Stomach smooth muscle (tissue), 2 donors: ENCODE measurements around the gene RPL10A.
A peak's percentile ranks its signal among the peaks of the same experiment; 100 is the strongest.

ENCODE experiments used
- H3K27ac ChIP-seq: one replicate; pipeline ENCODE4 v1.7.0; 2013; ENCODE audit warnings: mild to moderate bottlenecking, low read length, inconsistent platforms
- H3K27me3 ChIP-seq, 2 donors: one replicate each; pipeline ENCODE4 v1.7.0; 2013; ENCODE audit warnings: low read length in 2 of 2; ENCODE audit not compliant: insufficient read depth in 2 of 2, control insufficient read depth in 1 of 2
- H3K36me3 ChIP-seq, 2 donors: one replicate each; pipeline ENCODE4 v1.7.0; 2013; ENCODE audit warnings: low read length in 2 of 2; ENCODE audit not compliant: control insufficient read depth in 2 of 2, insufficient read depth in 2 of 2
- H3K4me1 ChIP-seq: one replicate; pipeline ENCODE4 v1.7.0; 2013; ENCODE audit warnings: low read length; ENCODE audit not compliant: control insufficient read depth, insufficient read depth
- H3K4me3 ChIP-seq, 2 donors: one replicate each; pipeline ENCODE4 v1.7.0; 2013; ENCODE audit warnings: low read length in 2 of 2
- H3K9ac ChIP-seq, 2 donors: one replicate each; pipeline ENCODE4 v1.7.0; 2013; ENCODE audit warnings: low read length in 2 of 2, mild to moderate bottlenecking in 1 of 2
- H3K9me3 ChIP-seq, 2 donors: one replicate each; pipeline ENCODE4 v1.7.0; 2013; ENCODE audit warnings: low read length in 2 of 2; ENCODE audit not compliant: control insufficient read depth in 2 of 2
- donor health status: healthy.
- donor health status: Pancreatic carcinoma.

Gene RPL10A

DNA sequence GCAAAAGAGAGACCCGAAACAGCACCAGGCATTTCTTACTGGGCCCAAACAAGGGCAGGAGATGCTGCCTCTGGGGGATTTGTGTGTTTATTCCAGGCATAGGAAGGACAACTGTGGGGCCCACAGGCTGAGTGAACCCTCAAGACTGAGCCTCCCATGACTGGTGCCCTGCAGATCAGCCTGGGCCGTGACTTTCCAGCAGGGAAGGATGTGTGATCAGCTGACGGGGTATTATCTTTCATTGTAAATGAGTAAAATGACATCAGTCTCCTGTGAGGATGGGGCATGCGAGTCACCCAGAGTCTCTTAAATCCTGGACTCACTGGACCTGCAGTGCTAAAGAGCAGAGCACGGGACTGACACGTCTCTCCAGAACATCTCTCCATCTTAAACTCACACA, 32.6 kb downstream of the RPL10A start:
- Histone ChIP-seq H3K27ac (no peak overlapping the region), H3K4me1 (peaks cover 15% of the 10 kb centered on the region), H3K9ac (no peak overlapping the region), H3K9me3 (no peaks in the 10 kb centered on the region), H3K4me3 (no peak overlapping the region), H3K36me3 (no peaks in the 10 kb centered on the region), H3K27me3 (peaks cover 12 to 17% of the 10 kb centered on the region in 2 donors)

DNA sequence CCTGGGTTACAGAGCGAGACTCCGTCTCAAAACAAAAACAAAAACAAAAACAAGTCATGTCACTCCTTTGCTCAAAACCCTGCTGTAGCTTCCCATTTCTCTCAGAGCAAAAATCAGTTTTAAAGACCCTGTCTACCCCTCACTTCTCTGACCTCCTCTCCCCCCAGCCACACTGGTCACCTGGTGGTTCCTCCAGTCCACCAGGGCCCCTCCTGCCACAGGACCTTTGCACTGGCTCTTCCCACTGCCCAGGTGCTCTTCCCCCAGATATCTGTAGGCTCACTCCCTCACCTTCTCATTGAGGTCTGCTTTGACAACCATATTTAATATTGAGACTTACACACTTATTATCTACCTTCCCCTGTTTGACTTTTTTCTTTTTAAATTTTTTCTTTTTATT, 33.6 kb downstream of the RPL10A start:
- Histone ChIP-seq H3K9me3 (no peaks in the 10 kb centered on the region), H3K4me3 (no peak overlapping the region), H3K4me1 (peaks cover 15% of the 10 kb centered on the region), H3K27ac (no peak overlapping the region), H3K27me3 (peaks cover 19 to 26% of the 10 kb centered on the region in 2 donors), H3K9ac (no peak overlapping the region), H3K36me3 (no peaks in the 10 kb centered on the region)

DNA sequence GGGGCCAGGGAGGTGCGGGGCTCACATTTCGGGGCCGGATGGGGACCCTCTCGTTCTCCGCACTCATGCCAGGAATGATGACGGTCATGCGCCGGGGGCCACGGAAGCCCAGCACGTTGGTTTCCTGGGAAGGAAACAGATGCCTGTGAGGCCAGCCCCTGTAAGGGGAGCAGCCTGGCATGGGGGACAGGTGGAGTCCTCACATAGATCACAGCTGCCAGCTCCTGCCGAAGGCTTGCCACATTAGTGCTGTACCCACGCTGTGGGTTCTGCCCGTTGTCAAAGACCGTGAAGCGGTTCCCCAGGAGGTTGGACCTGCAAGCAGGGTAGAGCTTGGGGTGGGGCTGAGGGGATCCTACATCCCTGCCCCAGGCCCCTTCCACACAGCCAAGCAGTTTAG, 35.3 kb downstream of the RPL10A start:
- no peak overlapping the region for H3K27ac ChIP-seq
- H3K9me3 ChIP-seq: no peaks in the 10 kb centered on the region
- H3K36me3 ChIP-seq: no peaks in the 10 kb centered on the region
- H3K4me1 ChIP-seq: peaks cover 3% of the 10 kb centered on the region
- no peak overlapping the region for H3K4me3 ChIP-seq
- peaks cover 28 to 33% of the 10 kb centered on the region in 2 donors for H3K27me3 ChIP-seq
- H3K9ac ChIP-seq: no peak overlapping the region

DNA sequence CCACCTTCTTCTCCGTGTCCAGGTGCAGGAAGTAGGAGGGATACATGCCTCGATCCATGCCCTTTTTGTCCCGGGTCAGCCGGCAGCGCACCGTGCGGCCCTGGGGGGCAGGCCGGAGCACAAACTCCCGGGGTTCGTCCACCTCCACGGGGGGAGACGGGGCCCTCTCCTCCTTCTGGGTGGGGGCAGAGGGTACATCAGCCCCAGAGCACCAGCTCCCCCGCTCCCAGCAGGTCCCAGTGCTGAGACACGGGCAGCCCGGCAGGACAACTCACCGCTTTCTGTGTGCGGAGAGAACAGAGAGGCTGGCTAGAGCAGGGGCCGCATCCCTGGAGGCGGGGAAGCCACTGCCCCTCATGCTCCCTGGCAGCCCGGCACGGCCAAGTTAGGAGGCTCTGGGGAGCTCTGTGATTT, 37.8 kb downstream of the RPL10A start:
- Histone ChIP-seq H3K4me1 (peaks cover 3% of the 10 kb centered on the region), H3K27me3 (peaks cover 39 to 54% of the 10 kb centered on the region in 2 donors), H3K9me3 (no peaks in the 10 kb centered on the region), H3K27ac (no peak overlapping the region), H3K4me3 (no peak overlapping the region), H3K36me3 (no peaks in the 10 kb centered on the region), H3K9ac (no peak overlapping the region)

DNA sequence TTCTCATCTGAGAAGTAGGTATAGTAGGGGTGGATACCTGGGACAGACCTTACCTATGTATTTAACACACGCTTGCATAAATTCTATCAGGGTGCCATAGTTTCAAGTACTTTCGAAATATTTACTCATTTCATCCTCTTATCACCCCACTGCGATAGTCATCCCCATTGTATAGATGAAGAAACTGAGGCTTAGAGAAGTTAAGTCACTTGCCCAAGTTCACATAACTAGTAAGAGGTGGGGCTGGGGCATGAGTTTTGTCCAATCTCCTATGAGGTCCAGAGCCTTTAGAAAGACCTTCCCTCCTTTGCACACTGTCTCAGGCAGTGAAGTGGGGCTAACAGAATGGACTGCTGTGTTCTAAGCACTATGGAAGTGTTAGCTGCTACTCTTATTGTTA, 38.3 kb downstream of the RPL10A start:
- H3K27me3 ChIP-seq: peaks cover 44 to 59% of the 10 kb centered on the region in 2 donors
- no peak overlapping the region for H3K4me3 ChIP-seq
- H3K9ac ChIP-seq: no peak overlapping the region
- no peaks in the 10 kb centered on the region for H3K9me3 ChIP-seq
- no peak overlapping the region for H3K27ac ChIP-seq
- H3K36me3 ChIP-seq: no peaks in the 10 kb centered on the region
- H3K4me1 ChIP-seq: peaks cover 6% of the 10 kb centered on the region

DNA sequence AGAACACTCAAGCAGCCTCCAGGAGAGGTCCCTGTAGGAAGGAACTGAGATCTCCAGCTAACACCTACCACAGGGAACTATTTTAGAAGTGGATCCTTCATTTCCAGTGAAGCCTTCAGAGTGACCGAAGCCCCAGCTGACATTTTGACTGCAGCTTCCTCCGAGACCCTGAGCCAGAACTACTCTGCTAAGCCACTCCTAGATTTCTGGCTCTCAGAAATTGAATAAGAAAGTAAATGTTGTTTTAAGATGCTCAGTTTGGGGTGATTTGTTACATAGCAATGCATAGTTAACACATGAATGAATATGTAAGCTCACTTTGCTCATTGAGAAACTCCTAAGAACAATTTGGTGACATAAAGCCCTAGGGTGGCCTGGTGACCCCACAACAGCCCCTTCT, 39.0 kb downstream of the RPL10A start:
- no peak overlapping the region for H3K9ac ChIP-seq
- H3K27ac ChIP-seq: no peak overlapping the region
- no peaks in the 10 kb centered on the region for H3K36me3 ChIP-seq
- peaks cover 11% of the 10 kb centered on the region for H3K4me1 ChIP-seq
- H3K9me3 ChIP-seq: no peaks in the 10 kb centered on the region
- peaks cover 48 to 63% of the 10 kb centered on the region in 2 donors for H3K27me3 ChIP-seq
- H3K4me3 ChIP-seq: no peak overlapping the region

DNA sequence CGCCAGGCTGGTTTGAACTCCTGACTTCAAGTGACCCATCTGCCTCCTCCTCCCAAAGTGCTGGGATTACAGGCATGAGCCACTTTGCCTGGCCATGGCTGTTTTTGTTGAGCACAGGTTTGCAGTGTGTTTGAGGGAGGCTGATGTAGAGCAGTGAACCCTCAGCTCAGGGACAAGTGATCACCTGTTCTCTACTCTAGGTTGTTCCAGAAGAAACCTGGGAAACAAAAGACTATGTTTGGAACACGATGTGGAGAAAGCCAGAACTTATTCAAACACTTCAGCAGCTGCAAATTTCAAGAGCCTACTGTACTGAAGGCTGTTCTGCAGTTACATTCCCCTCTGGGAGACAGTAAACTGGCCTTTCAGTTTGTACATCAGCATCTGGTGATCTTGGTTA, 39.8 kb downstream of the RPL10A start:
- Histone ChIP-seq H3K9me3 (no peaks in the 10 kb centered on the region), H3K4me3 (no peak overlapping the region), H3K4me1 (peaks cover 11% of the 10 kb centered on the region), H3K36me3 (no peaks in the 10 kb centered on the region), H3K9ac (no peak overlapping the region), H3K27ac (no peak overlapping the region), H3K27me3 (peaks cover 50 to 66% of the 10 kb centered on the region in 2 donors)

DNA sequence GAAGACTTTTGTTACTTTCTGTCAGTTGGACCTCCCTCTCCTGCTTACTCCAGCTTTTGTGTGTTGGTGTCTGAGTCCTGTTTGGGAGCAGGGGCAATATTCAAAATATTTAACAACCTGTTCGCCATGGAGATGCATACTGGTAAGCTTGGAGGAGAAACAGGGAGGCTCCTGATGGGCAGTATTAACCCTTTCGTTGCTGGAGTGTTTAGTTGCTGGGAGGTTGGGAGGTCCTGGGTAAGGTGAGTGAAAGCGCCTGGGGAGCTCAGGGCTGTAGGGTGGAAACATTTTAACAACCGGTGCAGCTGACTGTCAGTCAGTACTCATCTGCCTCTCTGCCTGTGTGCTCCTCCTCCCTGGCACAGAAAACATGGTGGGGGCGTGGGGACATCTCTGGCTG, 40.3 kb downstream of the RPL10A start:
- Histone ChIP-seq H3K9me3 (no peaks in the 10 kb centered on the region), H3K4me3 (no peak overlapping the region), H3K36me3 (no peaks in the 10 kb centered on the region), H3K27ac (no peak overlapping the region), H3K27me3 (peaks cover 50 to 65% of the 10 kb centered on the region in 2 donors), H3K4me1 (peaks cover 11% of the 10 kb centered on the region), H3K9ac (no peak overlapping the region)

DNA sequence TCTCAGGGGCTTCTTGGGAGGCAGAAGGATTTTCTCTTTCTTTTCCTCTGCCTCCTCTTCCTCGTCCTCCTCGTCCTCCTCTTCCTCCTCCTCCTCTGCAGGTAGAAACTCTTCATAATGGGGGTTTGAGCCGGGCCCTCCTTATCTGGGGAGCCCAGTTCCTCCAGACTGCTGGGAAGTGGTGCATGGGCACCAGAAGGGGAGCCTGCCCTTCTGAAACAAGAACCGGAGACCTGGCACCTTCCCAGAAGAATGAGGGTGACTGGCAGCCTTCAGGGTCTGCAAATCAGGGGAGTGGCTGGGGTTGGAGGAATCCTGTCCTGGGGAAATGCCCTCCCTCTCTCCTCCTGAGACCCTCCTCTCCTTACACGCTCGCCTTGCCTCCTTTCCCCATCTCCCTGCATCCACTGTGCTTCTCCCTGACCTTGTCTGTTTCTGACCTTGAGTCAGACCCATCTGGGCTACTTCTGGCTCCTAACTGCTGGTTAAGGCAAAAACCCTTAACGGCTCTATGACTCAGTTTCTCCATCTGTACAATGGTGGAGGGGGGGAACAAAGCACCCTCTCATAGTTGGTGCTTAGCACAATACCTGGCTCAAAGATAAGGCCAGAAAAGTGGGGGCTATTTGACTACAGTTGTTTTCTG, 42.8 kb downstream of the RPL10A start:
- no peak overlapping the region for H3K4me3 ChIP-seq
- no peak overlapping the region for H3K9ac ChIP-seq
- H3K4me1 ChIP-seq: peaks cover 11% of the 10 kb centered on the region
- no peaks in the 10 kb centered on the region for H3K36me3 ChIP-seq
- H3K9me3 ChIP-seq: no peaks in the 10 kb centered on the region
- peaks cover 41 to 49% of the 10 kb centered on the region in 2 donors for H3K27me3 ChIP-seq
- H3K27ac ChIP-seq: no peak overlapping the region

DNA sequence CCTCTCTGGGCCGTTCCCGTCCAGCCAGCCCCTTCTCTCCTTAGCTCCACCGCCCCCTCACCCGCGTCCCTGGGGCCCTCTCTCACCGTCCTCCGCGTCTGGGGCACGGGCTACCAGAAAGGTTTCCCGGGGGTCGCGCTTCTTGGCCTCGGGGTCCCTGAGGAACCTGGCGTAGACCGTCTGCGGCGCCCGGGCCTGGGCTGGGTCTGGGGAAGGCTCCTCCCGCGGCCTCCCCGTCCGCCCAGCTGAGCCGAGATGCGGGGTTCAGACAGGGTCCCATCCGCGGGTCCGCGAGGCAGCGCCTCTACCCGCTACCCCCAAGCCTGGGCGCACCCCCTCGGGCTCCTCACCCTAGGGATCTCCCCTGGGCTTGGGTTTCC, 43.4 kb downstream of the RPL10A start:
- Histone ChIP-seq H3K9me3 (no peaks in the 10 kb centered on the region), H3K36me3 (no peaks in the 10 kb centered on the region), H3K27ac (no peak overlapping the region), H3K4me1 (peaks cover 11% of the 10 kb centered on the region), H3K27me3 (peaks cover 37 to 45% of the 10 kb centered on the region in 2 donors), H3K9ac (no peak overlapping the region), H3K4me3 (peak overlapping the region in 1 of 2 donors; percentile 35)

DNA sequence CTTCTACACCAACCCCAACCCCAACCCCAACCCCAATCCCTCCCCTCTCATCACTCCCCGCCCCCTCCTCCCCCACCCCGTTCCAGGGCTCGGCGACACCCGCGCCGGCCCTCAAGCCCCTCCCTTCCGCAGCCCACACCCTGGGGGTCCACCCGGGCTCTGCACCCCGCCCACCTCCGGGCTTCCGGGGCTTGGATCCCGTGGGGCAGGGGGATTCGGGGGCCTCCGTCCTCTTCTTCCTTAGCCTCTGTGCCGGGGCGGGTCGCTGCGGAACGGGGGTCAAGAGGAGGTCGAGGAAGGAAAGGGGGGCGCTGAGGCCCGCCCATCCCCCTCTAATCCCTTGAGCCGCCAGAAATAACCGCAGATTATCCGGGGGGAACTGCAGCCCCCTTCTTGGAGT, 43.8 kb downstream of the RPL10A start:
- Histone ChIP-seq H3K4me1 (peaks cover 11% of the 10 kb centered on the region), H3K9me3 (no peaks in the 10 kb centered on the region), H3K9ac (no peak overlapping the region), H3K27ac (no peak overlapping the region), H3K36me3 (no peaks in the 10 kb centered on the region), H3K27me3 (peaks cover 32 to 42% of the 10 kb centered on the region in 2 donors), H3K4me3 (no peak overlapping the region)
